ENCODE data around the gene GJB3.

DNA sequence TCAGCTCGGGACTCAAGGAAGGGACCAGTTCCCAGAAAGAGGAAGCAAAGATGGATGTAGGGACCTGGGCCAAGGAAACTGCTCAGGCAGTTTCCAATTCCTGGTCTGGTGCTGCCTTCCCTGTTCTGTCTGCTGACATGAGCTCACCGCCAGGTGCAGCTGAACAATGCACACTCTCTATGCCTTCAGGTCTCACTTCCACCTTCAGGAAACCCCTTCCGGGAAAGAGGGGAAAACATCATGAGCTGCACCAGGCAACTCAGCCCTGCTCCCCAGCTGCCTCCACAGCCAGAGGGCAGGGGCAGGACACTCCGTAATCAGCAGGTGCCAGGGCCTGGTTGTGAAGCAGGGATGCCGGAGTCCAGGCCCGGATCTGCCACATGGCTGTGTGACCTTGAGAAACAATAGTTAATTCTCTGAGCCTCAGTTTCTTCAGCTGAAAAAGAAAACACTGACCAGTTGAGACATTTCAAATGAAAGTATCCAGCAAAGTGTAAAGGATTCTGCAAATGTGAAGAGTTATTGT, 50.8 kb downstream of the GJB3 start:
- TF ChIP-seq, protein P1, sequence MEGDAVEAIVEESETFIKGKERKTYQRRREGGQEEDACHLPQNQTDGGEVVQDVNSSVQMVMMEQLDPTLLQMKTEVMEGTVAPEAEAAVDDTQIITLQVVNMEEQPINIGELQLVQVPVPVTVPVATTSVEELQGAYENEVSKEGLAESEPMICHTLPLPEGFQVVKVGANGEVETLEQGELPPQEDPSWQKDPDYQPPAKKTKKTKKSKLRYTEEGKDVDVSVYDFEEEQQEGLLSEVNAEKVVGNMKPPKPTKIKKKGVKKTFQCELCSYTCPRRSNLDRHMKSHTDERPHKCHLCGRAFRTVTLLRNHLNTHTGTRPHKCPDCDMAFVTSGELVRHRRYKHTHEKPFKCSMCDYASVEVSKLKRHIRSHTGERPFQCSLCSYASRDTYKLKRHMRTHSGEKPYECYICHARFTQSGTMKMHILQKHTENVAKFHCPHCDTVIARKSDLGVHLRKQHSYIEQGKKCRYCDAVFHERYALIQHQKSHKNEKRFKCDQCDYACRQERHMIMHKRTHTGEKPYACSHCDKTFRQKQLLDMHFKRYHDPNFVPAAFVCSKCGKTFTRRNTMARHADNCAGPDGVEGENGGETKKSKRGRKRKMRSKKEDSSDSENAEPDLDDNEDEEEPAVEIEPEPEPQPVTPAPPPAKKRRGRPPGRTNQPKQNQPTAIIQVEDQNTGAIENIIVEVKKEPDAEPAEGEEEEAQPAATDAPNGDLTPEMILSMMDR (IDR thresholded peaks at IDR 0.05; ENCODE audit: low read depth, low read length): no peak
- TF ChIP-seq POLR2A (IDR thresholded peaks at IDR 0.05; ENCODE audit: extremely low read depth, insufficient read length) (no peak), MYC (IDR thresholded peaks at IDR 0.05; ENCODE audit: low read depth, low read length) (no peak)
- TF ChIP-seq, protein P2, sequence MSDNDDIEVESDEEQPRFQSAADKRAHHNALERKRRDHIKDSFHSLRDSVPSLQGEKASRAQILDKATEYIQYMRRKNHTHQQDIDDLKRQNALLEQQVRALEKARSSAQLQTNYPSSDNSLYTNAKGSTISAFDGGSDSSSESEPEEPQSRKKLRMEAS (IDR thresholded peaks at IDR 0.05; ENCODE audit: low read depth, low read length): no peak

All from NB4 (cell line).